GM20431 (cell line): Measurements from ENCODE around the gene FAHD2B.
"Not testable (repeated sequence)": the region's sequence is repeated elsewhere in the genome, so short reads cannot be mapped to it uniquely, and the experiment has no call there.

Source experiments
- in situ Hi-C: fragments of 300-500 bp; cut with MseI, MboI; formaldehyde crosslinking; loops from one replicate; pipeline ENCODE4 v1.15.0; 2020; ENCODE audit warnings: low sequenced_read_pairs; ENCODE audit not compliant: unreplicated experiment

FAHD2B gene

GRCh38 chr2:97070915-97071314 lies 23.8 kb downstream of the FAHD2B start:
- in situ Hi-C loops: not testable (repeated sequence)

DNA sequence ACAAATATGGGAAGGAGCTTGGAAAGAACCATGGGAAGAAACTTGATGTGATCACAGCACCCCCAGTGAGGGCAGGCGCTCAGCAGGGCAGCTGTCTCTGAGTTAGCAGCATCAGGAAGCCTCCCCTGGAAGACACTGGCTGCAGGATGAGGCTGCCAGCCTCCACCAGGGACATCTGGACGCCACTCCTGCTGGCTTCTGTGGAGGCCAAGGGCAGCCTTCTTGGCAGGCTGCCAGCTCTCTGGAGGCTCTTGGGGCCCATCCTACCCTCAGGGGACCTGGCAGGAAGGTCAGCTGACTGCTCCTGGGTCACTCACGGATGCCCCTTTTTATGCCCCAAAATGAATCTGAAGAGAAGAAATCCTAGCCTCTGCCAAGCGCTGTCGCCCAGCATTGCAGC lies 26.0 kb downstream of the FAHD2B start:
- in situ Hi-C loops: not testable (repeated sequence)

- in situ Hi-C loops: no loop called here
Observed at GRCh38 chr2:97068074-97068473, 26.6 kb downstream of the FAHD2B start.

DNA sequence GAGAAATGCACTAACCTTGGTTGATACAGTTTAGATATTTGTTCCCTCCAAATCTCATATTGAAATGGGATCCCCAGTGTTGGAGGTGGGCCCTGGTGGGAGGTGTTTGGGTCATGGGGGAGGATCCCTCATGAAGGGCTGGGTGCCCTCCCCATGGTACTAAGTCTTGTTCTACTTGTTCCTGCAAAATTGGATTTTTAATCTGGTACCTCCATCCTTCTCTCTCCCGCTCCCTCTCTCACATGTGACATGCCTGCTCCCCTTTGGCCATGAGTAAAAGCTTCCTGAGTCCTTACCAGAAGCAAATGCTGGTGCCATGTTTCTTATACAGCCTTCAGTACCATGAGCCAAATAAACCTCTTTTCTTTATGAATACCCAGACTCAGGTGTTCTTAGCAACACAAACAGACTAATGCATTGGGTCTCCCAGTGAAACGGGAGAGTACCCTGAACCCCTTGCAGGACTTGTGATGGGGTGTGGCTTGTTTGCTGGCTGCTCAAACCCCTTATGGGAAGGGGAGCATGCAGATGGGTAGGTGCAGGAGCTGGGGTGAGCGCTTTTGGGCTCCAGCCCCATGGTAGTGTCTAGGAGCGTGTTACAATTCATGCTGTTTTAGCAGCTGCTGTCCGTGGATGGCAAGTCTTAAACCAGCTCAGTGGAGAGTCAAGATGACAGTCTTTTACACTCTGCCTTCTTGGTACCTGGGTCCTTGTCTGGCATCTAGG lies 27.2 kb downstream of the FAHD2B start:
- in situ Hi-C loops: no loop called here

- in situ Hi-C loops: not testable (repeated sequence)
Observed at GRCh38 chr2:97066030-97066429, 28.7 kb downstream of the FAHD2B start.

DNA sequence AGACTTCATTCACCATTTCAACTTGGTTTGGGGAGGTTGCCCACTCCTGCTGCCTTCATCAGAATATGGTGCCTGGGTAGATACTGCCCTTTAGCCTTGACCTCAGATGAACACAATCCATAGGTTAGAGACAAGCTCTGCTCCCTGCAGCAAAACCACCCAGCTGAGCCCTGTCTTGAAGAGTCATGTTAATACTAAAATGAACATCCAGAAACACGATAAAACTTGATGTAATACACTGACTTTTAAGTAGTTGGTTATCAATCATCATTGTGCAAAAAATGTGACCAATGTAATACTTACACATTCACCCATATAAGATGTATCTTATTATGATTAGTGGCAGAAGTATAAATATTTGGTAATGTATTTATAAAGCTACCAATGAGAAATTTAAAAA lies 32.7 kb downstream of the FAHD2B start:
- in situ Hi-C loops: not testable (repeated sequence)

DNA sequence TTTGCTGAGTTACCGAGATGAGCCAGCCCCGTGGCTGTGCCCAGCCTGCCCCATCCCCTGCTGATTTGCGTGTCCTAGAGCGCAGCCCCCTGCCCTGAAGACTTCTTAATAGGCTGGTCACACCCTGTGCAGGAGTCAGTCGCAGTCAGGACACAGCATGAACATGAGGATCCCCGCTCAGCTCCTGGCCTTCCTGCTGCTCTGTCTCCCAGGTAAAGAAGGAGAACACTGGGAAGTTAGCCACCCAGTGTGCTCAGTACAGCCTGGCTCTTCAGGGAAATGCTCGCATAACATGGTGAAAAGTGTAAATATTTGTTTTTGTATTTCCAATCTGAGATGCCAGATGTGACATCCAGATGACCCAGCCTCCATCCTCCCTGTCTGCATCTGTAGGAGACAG lies 34.9 kb downstream of the FAHD2B start:
- in situ Hi-C loops: not testable (repeated sequence)

DNA sequence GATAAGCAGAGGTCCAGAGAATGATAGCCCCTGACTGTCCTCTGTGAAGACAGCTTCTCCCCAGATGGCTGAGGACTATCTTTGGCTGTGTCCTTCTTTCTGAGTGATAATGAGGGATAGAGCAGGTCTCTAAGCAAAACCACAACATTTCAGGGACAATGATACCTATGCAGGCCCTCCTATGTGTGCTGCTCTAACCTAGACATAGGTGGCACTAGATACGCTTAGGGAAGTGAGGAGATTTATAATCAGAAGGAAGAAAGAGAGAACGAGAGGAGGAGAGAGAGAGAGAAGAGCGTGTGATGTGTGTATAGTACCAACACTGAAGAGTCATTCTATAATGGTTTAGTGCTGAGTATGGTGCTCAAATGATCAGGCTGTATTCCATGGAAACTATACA lies 38.5 kb downstream of the FAHD2B start:
- in situ Hi-C loops: not testable (repeated sequence)

DNA sequence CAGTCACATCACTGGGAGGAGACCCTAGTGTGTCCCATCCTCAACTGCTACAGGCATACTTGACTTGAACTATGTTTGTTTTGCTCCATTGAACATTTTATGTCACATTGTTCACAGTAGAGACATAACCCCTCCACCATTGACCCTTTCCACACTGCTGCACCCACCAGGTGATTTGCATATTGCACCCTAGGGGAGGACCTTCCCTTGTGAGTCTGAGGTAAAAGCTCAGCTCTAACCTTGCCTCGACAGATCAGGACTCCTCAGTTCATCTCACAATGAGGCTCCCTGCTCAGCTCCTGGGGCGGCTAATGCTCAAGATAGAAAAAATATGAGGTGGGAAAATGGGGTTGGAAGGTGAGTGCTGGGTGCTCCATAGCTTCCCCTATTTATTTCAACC lies 44.6 kb downstream of the FAHD2B start:
- in situ Hi-C loops: not testable (repeated sequence)

DNA sequence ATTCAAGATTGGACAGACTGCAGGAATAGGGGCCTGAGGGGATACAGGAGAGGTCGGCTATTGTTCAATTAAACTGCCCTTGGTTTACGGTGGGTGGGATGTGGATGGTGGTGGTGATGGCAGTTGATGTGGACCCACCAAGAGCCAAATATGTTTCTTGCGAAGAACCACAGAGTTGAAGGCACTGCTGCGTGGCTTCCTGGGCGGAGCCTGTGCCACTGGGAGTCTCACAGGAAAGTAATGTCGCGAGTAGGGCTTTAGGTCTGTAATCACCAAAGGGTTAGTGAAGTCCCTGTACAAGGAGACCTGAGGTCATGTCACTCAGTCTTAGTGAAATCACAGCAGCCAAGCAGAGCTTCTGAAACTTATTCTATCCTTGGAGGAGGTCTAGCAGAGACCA lies 46.2 kb downstream of the FAHD2B start:
- in situ Hi-C loops: not testable (repeated sequence)

DNA sequence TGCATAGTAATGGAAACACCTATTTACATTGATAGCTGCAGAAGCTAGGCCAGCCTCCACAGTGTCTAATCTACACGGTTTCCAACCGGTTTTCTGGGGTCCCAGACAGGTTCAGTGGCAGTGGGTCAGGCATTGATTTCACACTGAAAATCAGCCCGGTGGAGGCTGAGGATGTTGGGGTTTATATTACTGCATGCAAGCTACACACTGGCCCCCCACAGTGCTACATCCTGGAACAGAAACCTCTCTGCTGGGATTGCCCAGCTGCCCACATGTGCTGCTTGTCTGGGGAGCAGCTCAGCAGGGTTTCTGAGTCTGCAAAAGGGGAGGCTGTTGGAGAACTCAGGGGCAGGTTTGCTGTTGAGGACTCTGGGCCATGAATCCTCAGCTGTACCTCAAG lies 48.0 kb downstream of the FAHD2B start:
- in situ Hi-C loops: not testable (repeated sequence)

DNA sequence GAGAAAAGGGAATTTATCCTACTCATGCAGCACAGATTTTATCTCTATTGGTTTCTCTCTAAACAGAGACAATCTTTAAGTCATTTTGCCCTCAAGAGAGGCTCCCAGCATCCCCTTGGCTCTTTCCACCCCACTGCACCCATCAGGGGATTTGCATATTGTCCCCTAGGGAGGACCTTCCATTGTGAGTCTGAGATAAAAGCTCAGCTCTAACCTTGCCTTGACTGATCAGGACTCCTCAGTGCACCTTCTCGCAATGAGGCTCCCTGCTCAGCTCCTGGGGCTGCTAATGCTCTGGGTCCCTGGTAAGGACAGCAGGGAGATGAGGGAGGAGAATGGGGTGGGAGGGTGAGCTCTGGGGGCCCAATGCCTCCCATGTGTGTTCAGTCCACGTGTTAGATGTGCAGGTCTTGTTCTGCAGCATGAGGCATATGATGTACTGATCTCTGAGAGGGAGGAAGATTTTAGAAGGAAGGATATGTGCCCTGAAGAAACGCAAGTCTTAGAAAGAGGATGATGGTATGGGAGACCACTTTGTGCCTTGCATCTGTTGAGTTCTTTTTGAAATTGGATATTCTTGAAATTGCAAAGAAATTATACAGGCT lies 48.7 kb downstream of the FAHD2B start:
- in situ Hi-C loops: not testable (repeated sequence)
